Islet precursor cell (in vitro differentiated cells): Measurements from ENCODE around the gene ADGRA3.

Source experiments
- DNase-seq: peaks from one replicate; pipeline ENCODE4 v3.0.0-alpha.2; 2018

Gene ADGRA3

DNA sequence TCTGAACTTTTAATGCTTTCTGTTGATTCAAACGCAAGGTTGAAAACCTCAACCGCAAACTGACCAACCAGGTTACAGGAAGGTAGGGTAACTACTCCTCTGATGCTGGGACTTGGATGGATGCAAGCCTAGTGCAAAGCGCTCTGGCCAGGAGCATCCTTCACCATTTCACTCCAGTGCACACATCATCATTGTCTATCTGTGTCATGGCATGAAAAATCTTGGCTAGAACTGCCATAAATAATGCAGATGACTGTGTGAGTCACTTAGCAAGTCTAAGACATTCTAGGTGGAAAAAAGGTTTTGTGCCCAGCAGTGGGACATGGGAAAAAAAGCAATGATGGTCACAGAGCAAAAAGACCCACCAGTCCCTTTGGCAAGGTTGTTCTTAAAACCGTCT lies 10.9 kb downstream of the ADGRA3 start:
- no peak for DNase-seq

GRCh38 chr4:22504447-22504846 lies 11.4 kb downstream of the ADGRA3 start:
- DNase-seq = no peak

GRCh38 chr4:22502895-22503814 lies 12.7 kb downstream of the ADGRA3 start:
- DNase-seq = no peak

- DNase-seq = no peak
Observed at GRCh38 chr4:22501715-22502095, 14.2 kb downstream of the ADGRA3 start.

DNA sequence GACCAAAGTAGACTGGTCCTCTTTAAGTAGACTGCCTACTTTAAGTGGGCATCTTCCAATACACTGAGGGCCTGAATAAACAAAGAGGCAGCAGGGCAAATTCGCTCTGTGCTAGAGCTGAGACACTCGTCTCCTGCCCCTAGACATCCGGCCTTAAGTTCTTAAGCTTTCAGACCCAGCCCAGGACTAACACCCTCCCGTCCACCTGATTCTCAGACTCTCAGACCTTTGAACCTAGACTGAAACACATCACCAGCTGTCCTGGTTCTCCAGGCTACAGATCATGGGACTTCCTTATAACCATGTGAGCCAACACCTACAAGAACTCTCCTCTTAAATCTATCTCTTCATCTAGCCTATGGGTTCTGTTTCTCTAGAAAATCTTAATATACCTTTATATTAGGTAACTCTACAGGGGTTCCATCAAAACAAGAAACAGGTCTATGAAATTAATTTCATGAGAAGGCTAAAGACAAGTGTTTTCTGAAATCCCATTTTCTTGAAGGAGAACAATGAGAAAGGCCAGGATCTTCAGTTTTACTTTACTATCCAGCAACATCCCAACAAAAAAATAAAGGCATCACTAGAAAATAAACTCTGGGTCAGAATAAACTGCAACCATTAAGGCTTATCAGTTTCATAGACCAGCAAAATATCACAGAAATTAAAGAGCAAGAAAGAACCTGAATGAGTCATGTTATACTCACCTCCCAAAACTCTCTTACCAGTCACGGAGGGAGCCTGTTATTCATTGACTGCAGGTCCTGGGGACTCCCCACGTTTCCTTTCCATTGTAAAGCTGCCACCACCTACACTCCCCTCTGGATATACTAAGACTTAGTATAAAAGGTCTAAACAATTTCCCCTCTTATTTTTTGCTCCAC lies 14.8 kb downstream of the ADGRA3 start:
- DNase-seq = no peak

GRCh38 chr4:22500128-22500611 lies 15.7 kb downstream of the ADGRA3 start:
- DNase-seq = no peak

DNA sequence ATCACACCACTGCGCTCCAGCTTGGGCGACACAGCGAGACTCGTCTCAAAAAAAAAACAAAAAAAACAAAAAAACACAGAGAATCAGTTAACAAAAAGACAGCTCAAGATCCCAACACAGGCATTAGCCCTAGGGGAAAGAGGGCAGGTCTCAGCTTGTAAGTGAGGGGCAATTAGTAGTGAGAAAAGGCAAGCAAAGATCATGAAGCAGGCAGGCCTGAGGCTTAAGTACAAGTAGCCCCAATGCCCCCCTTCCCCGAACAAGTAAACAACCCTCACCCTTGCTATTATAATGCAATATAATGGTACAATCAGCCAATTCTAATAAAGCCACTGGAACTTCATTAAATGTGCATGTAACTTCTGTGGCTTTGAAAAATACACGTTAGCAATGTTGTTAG lies 17.0 kb downstream of the ADGRA3 start:
- peak; percentile 84 for DNase-seq

DNA sequence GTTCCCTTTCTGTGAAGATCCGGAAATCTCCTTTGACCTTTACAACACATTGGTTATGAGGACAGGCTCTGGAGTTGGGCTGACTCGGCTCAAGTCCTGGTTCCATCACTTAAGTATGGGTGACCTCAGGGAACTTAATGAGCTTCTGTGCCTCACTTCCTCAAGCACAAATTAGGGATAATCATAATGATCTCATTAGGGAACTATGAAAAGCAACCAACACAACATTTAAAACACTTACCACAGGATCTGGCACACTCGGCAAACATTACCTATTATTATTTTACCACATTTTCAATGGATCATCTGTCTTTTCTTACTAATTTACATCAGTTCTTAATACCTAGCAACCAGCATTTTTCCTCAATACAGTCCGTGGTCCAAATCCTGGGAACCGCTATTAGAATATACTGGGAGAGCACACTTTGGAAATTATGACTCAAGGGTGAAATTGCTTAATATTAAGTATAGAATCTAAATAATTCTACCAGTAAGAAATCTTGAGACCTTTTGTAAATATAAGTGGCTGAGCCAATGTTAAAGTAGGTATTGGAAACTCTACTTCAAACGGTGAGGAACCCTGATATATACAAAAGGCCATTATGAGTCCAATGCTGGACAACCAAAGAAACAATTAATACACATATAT lies 19.6 kb downstream of the ADGRA3 start:
- no peak for DNase-seq

DNA sequence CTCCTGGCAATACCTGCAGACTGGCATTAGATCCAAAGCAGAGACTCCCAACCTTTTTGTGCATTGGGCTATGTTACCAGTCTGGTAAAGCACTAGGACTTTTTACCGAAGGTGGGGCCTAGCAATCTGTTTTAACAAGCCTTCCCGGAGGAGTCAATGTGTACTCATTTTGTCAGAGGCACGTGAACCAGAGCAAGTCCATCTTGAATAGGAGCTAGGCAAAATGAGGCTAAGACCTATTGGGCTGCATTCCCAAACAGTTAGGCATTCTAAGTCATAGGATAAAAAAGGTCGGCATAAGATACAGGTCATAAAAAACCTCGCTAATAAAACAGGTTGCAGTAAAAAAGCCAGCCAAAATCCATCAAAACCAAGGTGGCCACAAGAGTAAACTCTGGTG lies 22.3 kb downstream of the ADGRA3 start:
- DNase-seq = no peak

GRCh38 chr4:22492987-22493386 lies 22.9 kb downstream of the ADGRA3 start:
- DNase-seq = no peak

- no peak for DNase-seq
Observed at GRCh38 chr4:22491939-22492338, 23.9 kb downstream of the ADGRA3 start.

GRCh38 chr4:22490718-22491315 lies 25.0 kb downstream of the ADGRA3 start:
- DNase-seq = no peak

DNA sequence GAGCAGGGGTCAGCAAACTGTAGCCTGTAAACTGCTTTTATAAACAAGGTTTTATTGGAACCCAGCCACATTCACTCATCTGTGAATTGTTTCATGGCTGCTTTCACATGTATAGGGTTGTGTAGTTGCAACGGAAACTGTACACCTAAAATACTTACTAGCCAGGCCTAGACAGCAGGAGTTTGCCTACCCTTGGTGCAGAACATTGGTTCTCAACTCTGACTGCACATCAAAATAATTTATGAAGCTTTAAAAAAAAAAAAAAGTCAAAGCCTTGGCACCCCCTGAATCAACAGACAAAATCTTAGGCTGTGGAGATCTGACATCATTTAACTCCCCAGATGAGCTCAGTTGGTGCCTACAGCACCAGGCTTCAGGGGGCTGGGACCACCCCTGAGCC lies 27.8 kb downstream of the ADGRA3 start:
- no peak for DNase-seq

- DNase-seq = no peak
Observed at GRCh38 chr4:22487328-22487727, 28.5 kb downstream of the ADGRA3 start.

DNA sequence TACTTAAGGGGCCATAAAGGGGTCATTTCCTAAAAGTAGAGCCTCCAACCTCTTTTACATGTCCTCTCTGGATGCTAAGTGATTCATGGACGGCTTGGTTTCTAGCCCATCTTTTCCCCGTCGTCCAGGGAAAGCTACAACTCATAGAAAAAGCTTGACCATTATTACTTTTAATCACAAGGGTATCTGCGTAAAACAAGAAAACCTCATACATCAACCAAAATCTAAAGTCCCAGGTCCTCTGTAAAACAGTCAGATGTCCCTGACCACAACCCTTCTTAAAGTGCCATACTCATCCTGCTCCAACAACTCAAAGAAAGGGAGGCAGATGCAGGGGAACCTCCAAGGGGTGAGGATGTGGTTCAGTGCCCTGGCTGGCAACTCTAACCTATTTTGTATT lies 29.6 kb downstream of the ADGRA3 start:
- no peak for DNase-seq

GRCh38 chr4:22485737-22486136 lies 30.1 kb downstream of the ADGRA3 start:
- DNase-seq = no peak

- no peak for DNase-seq
Observed at GRCh38 chr4:22483551-22483981, 32.3 kb downstream of the ADGRA3 start.

- peak; percentile 96 for DNase-seq
Observed at GRCh38 chr4:22482250-22483127, 33.4 kb downstream of the ADGRA3 start.

GRCh38 chr4:22480675-22481327 lies 35.1 kb downstream of the ADGRA3 start:
- DNase-seq = no peak

DNA sequence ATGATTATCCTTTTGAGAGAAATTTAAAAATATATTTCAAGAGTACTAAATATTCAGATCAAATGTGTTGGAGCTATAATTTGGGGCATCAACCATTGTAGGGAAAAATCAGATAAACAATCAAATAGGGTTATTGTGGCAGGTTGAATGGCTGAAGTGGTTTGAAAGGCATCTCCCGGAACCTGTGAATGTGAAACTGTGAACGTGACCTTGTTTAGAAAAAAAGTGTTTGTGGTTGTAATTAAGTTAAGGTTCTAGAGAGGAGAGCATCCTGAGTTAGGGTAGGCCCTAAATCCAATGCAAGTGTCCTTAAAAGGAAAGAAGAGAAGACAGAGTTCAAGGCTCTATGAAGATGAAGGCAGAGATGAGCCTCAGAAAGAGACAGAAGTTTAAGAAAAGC lies 37.4 kb downstream of the ADGRA3 start:
- no peak for DNase-seq

DNA sequence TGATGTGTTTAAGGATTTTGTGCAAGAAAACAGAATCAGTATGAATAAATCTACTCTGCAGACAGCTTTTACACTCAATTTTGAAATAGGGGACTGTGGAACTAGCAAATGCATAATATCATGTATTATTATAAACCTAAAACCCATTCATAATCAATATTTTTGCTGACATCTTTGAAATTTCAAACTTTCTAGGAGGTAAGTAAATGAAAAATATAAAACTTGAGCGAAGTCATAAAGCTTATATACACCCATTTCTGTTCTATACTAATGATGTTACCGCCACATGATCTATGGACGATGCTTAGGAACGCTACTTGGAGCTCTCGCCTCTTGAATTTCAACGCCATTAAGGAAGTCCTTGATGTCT lies 38.1 kb downstream of the ADGRA3 start:
- no peak for DNase-seq
